ENCODE results near the gene RPP25L.

Gene RPP25L

GRCh38 chr9:34585946-34586669 is 25.8 kb downstream of the RPP25L start:
- no peak for DNase-seq (ENCODE audit: low read depth)

DNA sequence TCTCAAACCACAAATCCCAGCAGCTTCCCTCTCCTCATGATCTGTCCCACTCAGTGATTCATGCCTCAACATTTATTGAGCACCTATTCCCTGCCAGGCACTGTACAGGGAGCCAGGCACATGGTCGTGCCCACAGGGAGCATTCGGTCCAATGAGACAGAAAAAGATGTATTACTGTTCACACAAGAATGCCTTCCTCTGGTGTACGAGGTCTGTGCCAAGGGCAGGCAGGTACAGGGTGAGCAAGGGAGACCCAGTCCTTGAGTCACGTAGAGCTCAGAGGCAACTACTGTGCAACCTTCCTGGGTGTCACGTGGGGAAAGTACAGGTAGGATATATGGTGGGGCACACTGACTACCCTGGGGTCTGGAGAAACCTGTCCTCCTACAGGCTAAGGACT is 26.9 kb downstream of the RPP25L start:
- no peak for DNase-seq (ENCODE audit: low read depth)

DNA sequence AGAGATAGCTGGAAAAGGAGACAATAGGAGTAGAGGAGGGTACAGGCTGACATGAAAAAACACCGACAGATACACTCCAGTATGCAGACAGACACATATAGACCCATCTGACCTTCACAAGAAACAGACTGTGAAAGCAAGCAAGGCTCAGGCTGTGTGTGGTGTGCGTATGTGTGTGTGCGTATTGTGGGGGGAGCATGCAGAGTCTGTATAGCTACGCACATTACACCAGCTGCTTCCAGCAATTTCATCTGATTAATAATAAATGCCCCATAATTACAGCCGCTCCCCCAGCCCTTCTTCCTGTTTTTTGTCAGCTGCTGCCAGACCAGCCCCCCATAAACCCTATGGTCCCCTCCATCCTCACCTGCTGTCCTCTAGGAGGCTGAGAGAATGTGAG is 29.1 kb downstream of the RPP25L start:
- no peak for DNase-seq (ENCODE audit: low read depth)

GRCh38 chr9:34581318-34581717 is 30.6 kb downstream of the RPP25L start:
- no peak for DNase-seq (ENCODE audit: low read depth)

DNA sequence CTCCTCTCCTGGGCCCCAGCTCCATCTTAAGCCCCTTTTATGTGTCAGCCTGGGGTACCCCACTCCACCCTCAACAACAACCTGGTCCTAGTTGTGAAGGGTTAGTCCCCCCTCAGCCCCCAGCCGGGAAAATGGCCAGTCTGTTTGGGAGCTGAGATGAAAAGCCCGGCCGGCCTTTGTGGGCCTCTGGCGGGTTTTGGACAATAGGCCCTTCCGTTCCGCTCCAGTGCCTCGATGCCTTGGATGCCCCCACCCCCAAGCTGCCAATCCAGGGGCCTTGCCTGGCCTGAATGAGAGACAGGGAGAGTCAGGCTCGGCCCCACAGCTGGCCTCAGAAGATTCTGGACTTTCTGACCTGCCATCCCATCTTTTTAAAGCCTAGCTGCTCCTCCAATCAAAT is 31.5 kb downstream of the RPP25L start:
- DNase-seq (ENCODE audit: low read depth) = no peak

GRCh38 chr9:34579808-34580163 is 32.1 kb downstream of the RPP25L start:
- DNase-seq (ENCODE audit: low read depth) = no peak

DNA sequence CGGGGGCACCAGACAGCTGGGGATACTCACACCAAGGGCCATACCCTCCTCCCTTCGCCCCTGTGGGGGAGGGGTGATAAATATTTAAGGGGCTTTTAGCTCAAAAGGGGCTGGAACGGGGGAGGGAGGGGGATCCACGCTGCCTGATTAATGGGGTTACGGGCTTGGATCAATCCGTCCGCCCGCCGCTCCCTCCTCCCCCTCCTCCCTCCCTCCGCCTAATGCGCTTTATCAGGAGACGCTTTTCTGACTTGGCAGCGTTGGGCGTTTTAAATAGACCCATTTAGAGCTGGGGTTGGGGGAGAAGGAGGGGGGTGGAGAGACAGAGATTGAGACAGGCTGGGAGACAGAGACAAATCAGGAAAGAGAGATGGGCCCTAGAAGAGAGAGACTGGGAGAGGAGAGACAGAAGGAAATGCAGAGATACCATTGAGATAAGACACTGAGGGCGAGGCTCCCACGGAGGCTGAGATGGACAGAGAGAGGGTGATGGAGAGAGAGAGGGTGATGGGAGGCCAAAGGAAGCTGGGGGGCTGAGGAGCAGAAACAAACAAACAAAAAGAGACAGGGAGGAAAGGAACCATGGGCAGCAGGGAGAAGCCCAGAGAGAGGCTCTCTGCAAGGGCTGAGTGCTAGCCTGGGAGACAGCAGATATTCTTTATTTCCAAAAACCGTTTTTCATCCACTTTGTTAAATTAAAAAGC is 32.6 kb downstream of the RPP25L start:
- no peak for DNase-seq (ENCODE audit: low read depth)

- no peak for DNase-seq (ENCODE audit: low read depth)
These were observed 33.4 kb downstream of the RPP25L start for GRCh38 chr9:34578241-34579103.

- DNase-seq (ENCODE audit: low read depth) = no peak
These were observed 34.3 kb downstream of the RPP25L start for GRCh38 chr9:34577400-34578240.

- DNase-seq (ENCODE audit: low read depth) = no peak
These were observed 35.1 kb downstream of the RPP25L start for GRCh38 chr9:34576597-34577399.

DNA sequence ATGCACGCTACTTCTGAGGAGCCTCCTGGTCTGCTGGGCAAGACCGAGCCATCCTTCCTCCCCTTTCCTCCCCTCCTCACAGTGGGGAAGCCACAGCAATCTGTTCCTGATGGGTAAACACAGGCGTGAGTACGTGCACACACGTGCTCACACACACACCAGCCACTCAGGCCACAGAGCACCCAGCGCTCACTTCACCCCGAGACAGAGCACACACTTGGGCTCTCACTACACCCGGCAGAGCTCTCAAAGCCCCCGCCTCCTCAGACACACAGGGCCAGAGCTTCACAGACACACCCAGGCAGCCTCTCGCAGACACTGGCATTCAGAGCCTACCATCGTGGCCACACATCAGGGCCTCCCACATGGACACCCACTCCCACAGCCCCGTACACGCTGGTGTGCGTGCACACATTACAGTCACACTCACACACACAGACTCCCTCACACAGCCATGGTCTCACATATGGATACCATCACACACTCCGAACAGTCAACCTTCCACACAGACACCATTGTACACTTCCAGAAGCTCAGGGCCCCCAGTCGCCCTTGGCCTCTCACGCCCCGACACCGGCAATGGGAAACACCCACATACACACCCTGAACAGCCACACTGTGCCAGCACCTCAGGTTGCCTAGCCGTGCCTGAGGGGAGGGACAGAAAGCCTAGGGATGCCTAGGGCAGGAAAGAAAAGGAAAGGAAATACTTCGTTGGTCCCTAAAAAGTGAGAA is 35.9 kb downstream of the RPP25L start:
- no peak for DNase-seq (ENCODE audit: low read depth)

- no peak for DNase-seq (ENCODE audit: low read depth)
These were observed 36.7 kb downstream of the RPP25L start for GRCh38 chr9:34575241-34575640.

DNA sequence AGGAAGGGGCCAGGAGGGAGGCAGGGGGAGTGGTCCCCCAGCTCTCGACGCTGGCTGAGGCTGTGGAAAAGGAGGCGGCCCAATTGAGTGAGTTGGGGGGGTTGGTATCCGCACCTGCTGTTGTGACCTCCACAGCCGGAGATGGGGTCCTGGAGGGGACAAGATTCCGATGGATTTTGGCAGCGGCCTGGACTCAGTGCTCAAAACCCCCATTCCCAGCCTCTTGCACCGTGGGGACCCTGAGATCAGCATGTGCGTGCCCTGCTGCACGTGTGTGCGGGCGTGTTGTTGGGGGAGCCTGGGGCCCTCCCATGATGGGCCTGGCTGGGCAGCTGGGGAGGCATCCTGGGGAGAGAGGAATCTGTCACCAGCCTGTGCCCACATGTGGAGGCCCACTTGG is 37.3 kb downstream of the RPP25L start:
- no peak for DNase-seq (ENCODE audit: low read depth)

DNA sequence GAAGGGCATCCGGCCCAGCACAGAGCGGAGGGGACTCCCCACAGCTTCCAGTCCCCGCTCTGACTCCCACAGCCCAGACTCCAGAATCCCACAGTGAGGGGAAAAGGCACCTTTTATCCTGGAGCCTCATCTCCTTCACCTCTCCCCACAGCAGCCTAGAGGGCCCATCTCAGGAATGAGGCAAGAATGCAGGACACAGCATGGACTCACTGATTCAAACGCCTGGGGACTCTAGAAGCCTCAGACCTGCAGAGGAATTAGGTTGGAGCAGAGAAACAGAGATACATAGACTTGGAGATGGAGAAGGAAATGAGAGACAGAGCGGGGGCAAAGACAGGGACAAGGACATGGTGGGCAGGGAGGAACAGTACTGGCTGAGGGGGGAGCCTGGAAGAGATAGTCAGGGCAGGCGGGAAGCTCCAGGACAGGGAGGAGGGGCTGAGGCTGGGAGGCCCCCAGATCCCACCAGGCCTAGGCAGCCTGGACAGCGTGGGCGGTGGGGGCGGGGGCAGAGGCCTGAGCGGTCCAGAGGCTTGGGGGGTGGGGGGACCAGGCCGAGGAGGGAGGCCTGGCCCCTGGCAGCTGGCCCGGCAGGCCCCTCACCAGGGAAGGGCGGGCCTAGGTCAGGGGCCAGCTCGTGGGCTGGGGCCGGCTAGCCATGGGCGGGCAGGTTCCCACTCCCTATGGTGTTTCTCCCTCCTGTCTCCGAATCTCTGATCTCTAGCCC is 38.1 kb downstream of the RPP25L start:
- DNase-seq (ENCODE audit: low read depth) = no peak

DNA sequence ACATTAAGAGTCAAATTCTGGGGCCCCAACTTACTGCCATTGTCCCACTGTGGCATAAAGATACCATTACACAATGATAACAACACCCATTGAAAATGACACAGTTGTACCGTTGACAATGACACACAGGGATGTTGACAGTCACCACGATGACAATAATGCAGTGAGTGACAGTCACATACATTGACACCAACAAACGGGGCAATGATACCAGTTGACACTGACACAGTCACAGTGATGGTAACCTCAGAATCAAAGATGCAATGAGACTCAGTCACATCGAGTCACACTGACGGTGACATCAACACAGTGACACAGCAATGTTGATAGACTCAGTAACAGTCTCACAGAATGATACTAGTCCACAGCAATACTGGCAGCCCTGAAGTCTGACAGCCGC is 39.3 kb downstream of the RPP25L start:
- no peak for DNase-seq (ENCODE audit: low read depth)

GRCh38 chr9:34572092-34572491 is 39.8 kb downstream of the RPP25L start:
- no peak for DNase-seq (ENCODE audit: low read depth)

DNA sequence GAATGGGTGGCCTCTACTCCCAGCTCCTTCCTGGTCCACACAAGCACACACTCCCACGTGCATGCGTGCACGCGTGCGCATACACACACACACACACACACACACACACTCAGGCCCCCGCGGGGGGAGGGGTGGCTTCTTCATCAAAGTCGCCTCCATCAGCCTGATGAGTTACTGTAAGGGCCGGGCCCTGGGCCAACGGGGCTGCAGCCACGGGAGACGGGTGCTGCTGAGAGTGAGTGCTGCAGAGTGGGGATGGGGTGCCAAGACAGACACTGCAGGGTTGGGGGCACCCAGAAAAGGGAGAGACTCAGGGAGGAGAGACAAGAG is 40.5 kb downstream of the RPP25L start:
- DNase-seq (ENCODE audit: low read depth) = no peak

- no peak for DNase-seq (ENCODE audit: low read depth)
These were observed 41.0 kb downstream of the RPP25L start for GRCh38 chr9:34570809-34571480.

GRCh38 chr9:34570376-34570775 is 41.5 kb downstream of the RPP25L start:
- no peak for DNase-seq (ENCODE audit: low read depth)
